T follicular helper cell (primary cell): ENCODE results near the gene FBL.
"Not testable (repeated sequence)": the region's sequence is repeated elsewhere in the genome, so short reads cannot be mapped to it uniquely, and the experiment has no call there.

Experiments
- DNase-seq: peaks from one replicate; pipeline ENCODE4 v3.0.0-alpha.2; 2020; ENCODE audit warnings: low read depth

Gene FBL

GRCh38 chr19:39824143-39825092, 21.8 kb downstream of the FBL start:
- peak; percentile 85 for DNase-seq

- no peak for DNase-seq
Measured at GRCh38 chr19:39823686-39824085, 22.5 kb downstream of the FBL start.

- DNase-seq: no peak
Measured at GRCh38 chr19:39820696-39821095, 25.5 kb downstream of the FBL start.

- DNase-seq: no peak
Measured at GRCh38 chr19:39819786-39820185, 26.4 kb downstream of the FBL start.

GRCh38 chr19:39818626-39819097, 27.5 kb downstream of the FBL start:
- no peak for DNase-seq

- no peak for DNase-seq
Measured at GRCh38 chr19:39817888-39818561, 28.2 kb downstream of the FBL start.

GRCh38 chr19:39816287-39817048, 29.7 kb downstream of the FBL start:
- no peak for DNase-seq

- no peak for DNase-seq
Measured at GRCh38 chr19:39814595-39814994, 31.6 kb downstream of the FBL start.

- not testable (repeated sequence) for DNase-seq
Measured at GRCh38 chr19:39814111-39814510, 32.1 kb downstream of the FBL start.

- no peak for DNase-seq
Measured at GRCh38 chr19:39813264-39813993, 32.8 kb downstream of the FBL start.

- DNase-seq: no peak
Measured at GRCh38 chr19:39811064-39811463, 35.1 kb downstream of the FBL start.

GRCh38 chr19:39810424-39810823, 35.8 kb downstream of the FBL start:
- no peak for DNase-seq

GRCh38 chr19:39809368-39809767, 36.8 kb downstream of the FBL start:
- no peak for DNase-seq

- not testable (repeated sequence) for DNase-seq
Measured at GRCh38 chr19:39808688-39809087, 37.5 kb downstream of the FBL start.

- no peak for DNase-seq
Measured at GRCh38 chr19:39807846-39808364, 38.3 kb downstream of the FBL start.

- DNase-seq: no peak
Measured at GRCh38 chr19:39805104-39805503, 41.1 kb downstream of the FBL start.

GRCh38 chr19:39802958-39803357, 43.2 kb downstream of the FBL start:
- DNase-seq: no peak

- no peak for DNase-seq
Measured at GRCh38 chr19:39797083-39797482, 49.1 kb downstream of the FBL start.

GRCh38 chr19:39796000-39796498, 50.1 kb downstream of the FBL start:
- DNase-seq: no peak

- no peak for DNase-seq
Measured at GRCh38 chr19:39795001-39795400, 51.2 kb downstream of the FBL start.

GRCh38 chr19:39792999-39793546, 53.1 kb downstream of the FBL start:
- peak; percentile 52 for DNase-seq
